ENCODE results near the gene CARS2.

DNA sequence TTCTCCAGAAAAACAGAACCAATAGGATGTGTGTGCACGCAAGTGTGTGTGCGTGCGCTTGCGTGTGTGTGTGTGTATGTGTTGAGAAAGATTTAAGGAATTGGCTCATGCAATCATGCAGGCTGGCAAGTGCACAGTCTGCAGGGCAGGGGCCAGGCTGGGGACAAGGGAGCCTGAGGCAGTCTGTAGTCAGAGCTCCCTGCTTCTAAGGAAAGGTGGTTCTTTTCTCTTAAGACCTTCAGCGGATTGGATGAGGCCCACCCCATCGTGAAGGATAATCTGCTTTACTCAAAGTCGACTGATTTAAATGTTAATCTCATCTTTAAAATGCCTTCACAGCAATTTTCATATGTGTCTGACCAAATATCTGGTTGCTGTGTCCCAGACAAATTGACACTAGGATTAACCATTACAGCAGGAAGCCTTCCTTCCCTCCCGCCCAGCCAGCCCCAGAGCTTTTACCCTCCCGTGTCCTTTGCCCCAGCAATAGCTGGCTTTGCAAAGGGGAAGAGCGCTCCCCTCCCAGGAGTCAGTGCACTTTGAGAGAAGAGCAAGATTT lies 105.6 kb downstream of the CARS2 start:
- TF ChIP-seq POLR2A (IDR thresholded peaks at IDR 0.05; ENCODE audit: low read depth, low read length) (no peak), POLR2AphosphoS5 (IDR thresholded peaks at IDR 0.05; ENCODE audit: low read depth, low read length) (no peak), SPI1 (IDR thresholded peaks at IDR 0.05; ENCODE audit: low read depth, low read length) (no peak), PAX5 (IDR thresholded peaks at IDR 0.05; ENCODE audit: insufficient read depth, low read length, severe bottlenecking) (no peak), POU2F2 (IDR thresholded peaks at IDR 0.05; ENCODE audit: low read depth, low read length) (no peak), TAF1 (IDR thresholded peaks at IDR 0.05; ENCODE audit: low read depth, low read length) (no peak)

Measured in GM12891 (cell line).